Measurements from ENCODE around the gene GRAMD2A. TPM values are rescaled to one million over a fixed set of nuclear protein-coding genes. Genes with fewer than 3 reads are reported as not detected.

GRAMD2A gene
- total and polyA plus RNA-seq, 10 of the 15 experiments (the other 5 are each of a cell fraction or from before 2014, with no cell fraction given): 0.02 to 0.35 TPM; not detected in 8

- TF ChIP-seq ZBTB4 (CRISPR knock-in tag; IDR thresholded peaks at IDR 0.05): no peak
These were observed 18.5 kb downstream of the GRAMD2A start (continued) for GRCh38 chr15:72178976-72179585.

GRCh38 chr15:72176743-72177142 is 20.8 kb downstream of the GRAMD2A start:
- Histone ChIP-seq H3K27ac (ENCODE audit: control insufficient read depth, insufficient read depth) (no peak overlapping the region), H3K9ac (ENCODE audit: control insufficient read depth, insufficient read depth, low read length) (no peak overlapping the region), H3K4me2 (ENCODE audit: control insufficient read depth, insufficient read depth) (no peak overlapping the region), H3K4me3 (no peak overlapping the region), H4K20me1 (ENCODE audit: control insufficient read depth, insufficient read depth) (no peaks in the 10 kb centered on the region), H3K9me3 (replicated peaks; ENCODE audit: control insufficient read depth, insufficient read depth, low read length) (no peaks in the 10 kb centered on the region), H3K4me1 (ENCODE audit: control insufficient read depth, insufficient read depth, low read length) (no peaks in the 10 kb centered on the region; the same call in 1 of the 2 replicates), H2AFZ (ENCODE audit: control insufficient read depth, low read depth, low read length) (no peak overlapping the region), H3K27me3 (replicated peaks in 1 of 2; ENCODE audit: control insufficient read depth in 2 of 2, insufficient read depth in 2 of 2, low read length in 1 of 2) (no peaks in the 10 kb centered on the region), H3K79me2 (ENCODE audit: control insufficient read depth, insufficient read depth, low read length) (no peaks in the 10 kb centered on the region), H3K36me3 (ENCODE audit: control insufficient read depth in 2 of 2, insufficient read depth in 2 of 2, low read length in 1 of 2) (no peaks in the 10 kb centered on the region)
- in situ Hi-C loops (cut with MboI) (no loop called here), intact Hi-C loops (cut with micrococcal nuclease; ENCODE audit: unreplicated experiment) (no loop called here)
- 82% methylated on average over 3 of the region's 3 CpGs for WGBS (ENCODE audit: insufficient coverage, insufficient replicate concordance, low lambda C conversion rate, missing lambda C conversion rate)
- ATAC-seq (no peak), FAIRE-seq (no peak), DNase-seq (ENCODE audit: low read depth, low spot score) (no peak)
- TF ChIP-seq ATF2 (IDR thresholded peaks at IDR 0.05; ENCODE audit: low read length) (no peak), ZBTB4 (CRISPR knock-in tag; IDR thresholded peaks at IDR 0.05) (no peak), MTA3 (IDR thresholded peaks at IDR 0.05; ENCODE audit: borderline replicate concordance, low read length) (no peak), ASH2L (IDR thresholded peaks at IDR 0.05; ENCODE audit: borderline replicate concordance, low read depth) (no peak), CTCF (IDR thresholded peaks at IDR 0.05 in 2 of 3, conservative IDR thresholded peaks at IDR 0.05 in 1 of 3; ENCODE audit: control insufficient read depth in 2 of 3, extremely low read depth in 1 of 3, insufficient read depth in 1 of 3, low read depth in 3 of 3, low read length in 3 of 3) (no peak), CHD2 (IDR thresholded peaks at IDR 0.05; ENCODE audit: borderline replicate concordance, low read depth, low read length) (no peak), MTA2 (IDR thresholded peaks at IDR 0.05; ENCODE audit: low read depth) (no peak)
- BruUV-seq (replicated peaks): no TSS peak
- SMC1A ChIA-PET (ENCODE audit: uncharacterized antibody, unreplicated experiment): no interaction called here
- CTCF ChIA-PET: interaction anchor here (1.2 to 1.8 kb wide), 3 partner anchors 9 to 136 kb away, joined by 3 to 5 read pairs (median 3); no protein-coding TSS in a partner anchor
- RAD21 ChIA-PET (ENCODE audit: unreplicated experiment): no interaction called here
- POLR2A ChIA-PET: interaction anchor here (0.7 kb wide), 1 partner anchor 61 kb away, joined by 11 read pairs; no protein-coding TSS in a partner anchor
